Measurements from ENCODE around the gene HSD17B11. TPM values are rescaled to one million over a fixed set of nuclear protein-coding genes. Genes with fewer than 3 reads are reported as not detected.
"Not testable (repeated sequence)": the region's sequence is repeated elsewhere in the genome, so short reads cannot be mapped to it uniquely, and the experiment has no call there.

Gene HSD17B11
- polyA plus RNA-seq (2013, experiment 1 of 2; ENCODE audit: insufficient read length): 20.0 TPM
- polyA plus RNA-seq (2013, experiment 2 of 2; ENCODE audit: insufficient read length): 18.6 TPM

DNA sequence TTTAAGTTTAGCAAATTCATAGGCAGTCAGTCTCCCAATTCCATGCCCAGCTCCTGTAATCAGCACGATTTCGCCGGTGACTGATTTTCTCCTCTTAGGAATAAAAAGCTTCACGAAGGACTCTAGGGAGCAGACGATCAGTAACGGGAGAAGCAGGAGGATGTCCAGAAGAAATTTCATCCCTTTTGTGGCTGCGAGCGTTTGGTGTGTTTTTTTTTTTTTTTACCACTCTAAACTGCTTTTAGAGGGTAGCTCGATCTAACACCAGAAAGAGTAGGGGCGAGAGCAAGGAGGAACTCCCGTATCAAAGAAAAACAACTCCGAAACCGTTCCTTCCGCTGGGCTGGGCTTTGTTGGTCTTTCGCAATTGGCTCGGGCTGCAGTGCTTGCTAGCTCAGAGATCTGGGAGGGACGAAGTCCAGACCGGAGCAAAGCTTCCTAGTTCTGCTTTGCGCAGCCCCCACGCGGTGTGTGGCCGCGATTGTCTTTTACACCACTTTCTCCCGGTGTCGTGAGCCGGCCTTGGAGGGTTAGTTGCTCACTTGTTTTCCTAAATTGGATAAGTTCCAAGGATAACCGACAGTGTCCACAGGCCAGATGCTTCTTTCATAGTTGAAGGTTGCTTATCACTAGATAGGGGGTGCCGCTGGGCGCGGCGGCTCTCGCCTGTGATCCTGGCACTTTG is at the start of gene HSD17B11:
HSD17B11 (minus strand) TSS at position 298 of the 685 bp plus-strand sequence; CDS start at position 180, 118 bp downstream.
- DNase-seq: peak; percentile 94

- no peak for DNase-seq
Observed at GRCh38 chr4:87433342-87433741, 42.4 kb upstream of the HSD17B11 start.

DNA sequence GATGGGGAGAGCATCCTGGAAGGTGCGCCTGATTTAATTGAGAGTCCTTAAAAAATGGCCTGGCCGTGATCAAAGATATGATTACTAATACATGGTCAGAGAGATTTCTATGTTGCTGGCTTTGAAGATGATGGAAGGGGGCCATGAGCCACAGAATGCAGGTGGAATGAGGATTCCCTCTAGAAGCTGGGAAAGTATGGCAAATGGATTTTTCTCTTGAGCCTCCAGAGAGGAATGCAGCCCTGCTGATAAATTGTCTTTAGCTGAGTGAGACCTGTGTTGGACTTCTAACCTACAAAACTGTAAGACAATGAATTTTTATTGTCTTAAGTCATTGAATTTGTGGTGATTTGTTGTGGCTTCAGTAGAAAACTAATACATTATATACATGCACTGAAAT is 39.0 kb upstream of the HSD17B11 start:
- no peak for DNase-seq

- no peak for DNase-seq
Observed at GRCh38 chr4:87428979-87429378, 38.0 kb upstream of the HSD17B11 start.

GRCh38 chr4:87427518-87427868 is 36.5 kb upstream of the HSD17B11 start:
- DNase-seq: no peak

- no peak for DNase-seq
Observed at GRCh38 chr4:87426865-87427517, 36.0 kb upstream of the HSD17B11 start.

GRCh38 chr4:87425711-87426110 is 34.7 kb upstream of the HSD17B11 start:
- no peak for DNase-seq

DNA sequence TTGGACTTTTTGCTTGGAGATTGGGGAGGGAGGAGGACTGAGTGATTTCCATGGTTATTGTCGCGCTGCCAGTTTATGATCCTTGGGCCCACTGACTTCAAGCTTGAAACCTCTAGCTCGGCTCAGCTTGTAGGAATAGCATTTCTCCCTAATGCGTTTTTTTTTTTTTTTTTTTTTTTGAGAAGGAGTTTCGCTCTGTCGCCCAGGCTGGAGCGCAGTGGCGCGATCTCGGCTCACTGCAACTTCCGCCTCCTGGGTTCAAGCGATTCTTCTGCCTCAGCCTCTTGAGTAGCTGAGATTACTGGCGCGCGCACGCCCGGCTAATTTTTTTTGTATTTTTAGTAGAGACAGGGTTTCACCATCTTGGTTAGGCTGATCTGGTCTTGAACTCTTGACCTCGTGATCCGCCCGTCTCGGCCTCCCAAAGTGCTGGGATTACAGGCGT is 33.1 kb upstream of the HSD17B11 start:
- DNase-seq: not testable (repeated sequence)

DNA sequence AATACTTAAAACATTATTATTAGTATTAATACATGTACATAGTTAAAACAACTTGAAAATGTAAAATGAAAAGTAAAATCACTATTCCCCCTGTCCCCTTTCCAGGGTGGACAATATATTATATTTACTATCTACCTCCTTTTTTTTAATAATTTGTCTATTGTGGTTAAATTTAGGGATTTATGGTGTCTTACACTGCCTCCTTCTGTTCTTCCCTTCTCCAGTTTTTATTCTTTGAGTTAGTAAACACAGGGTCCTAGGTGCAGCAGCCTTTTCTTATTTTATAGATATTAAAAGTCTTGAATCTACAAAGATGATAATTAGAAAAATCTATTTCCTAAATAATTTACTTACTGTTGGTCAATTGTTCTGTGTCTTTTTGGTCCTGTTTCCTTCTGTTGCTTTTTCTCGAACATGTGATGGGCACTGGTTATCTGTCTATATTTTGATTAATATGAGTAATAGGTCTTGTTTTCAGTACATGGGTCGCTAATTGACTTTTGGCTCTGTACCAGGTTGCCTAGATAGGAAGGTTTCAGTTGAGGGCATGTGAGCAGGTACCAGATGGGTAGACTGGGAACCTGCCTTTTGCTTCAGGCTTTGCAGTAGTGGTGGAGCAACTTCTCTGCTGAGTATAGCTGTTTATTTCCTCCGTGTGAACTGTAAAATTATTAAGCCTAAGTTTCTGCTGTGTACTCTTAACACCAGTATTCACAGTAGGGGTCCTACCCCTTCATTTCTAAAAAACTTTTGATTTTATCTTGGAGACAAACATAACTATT is 32.5 kb upstream of the HSD17B11 start:
- DNase-seq: no peak

GRCh38 chr4:87422104-87423052 is 31.4 kb upstream of the HSD17B11 start, which contains the start of gene NUDT9:
TSS of gene NUDT9 (plus strand) at chr4:87422573. CDS start at chr4:87422906, 333 bp downstream.
- peak; percentile 96 for DNase-seq

DNA sequence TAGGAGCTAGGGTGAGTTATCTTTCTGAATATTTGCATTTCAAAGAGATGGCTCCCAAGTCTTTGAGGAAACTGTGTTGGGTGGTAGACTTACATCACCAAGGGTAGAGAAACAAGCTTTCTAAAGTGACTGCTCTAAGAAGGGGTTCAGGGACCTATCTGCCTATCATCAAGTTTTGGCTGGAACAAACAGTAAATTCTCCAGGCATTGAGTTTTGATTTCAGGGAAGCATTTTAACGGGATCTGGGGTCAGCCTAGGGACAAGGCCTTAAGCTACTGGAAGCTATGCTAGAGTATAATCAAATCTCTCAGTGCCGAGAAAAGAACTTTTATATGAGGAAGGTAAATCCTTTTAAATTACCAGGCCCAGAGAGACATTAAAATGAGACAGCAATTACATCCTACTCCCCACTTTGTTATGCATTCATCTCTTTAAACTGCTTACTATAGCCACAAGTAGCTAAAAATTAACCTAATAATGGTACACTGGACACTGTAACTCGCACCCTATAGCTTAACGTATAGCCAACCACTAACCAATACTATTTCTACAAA is 29.4 kb upstream of the HSD17B11 start:
- DNase-seq: no peak

- no peak for DNase-seq
Observed at GRCh38 chr4:87419578-87420249, 28.7 kb upstream of the HSD17B11 start.

DNA sequence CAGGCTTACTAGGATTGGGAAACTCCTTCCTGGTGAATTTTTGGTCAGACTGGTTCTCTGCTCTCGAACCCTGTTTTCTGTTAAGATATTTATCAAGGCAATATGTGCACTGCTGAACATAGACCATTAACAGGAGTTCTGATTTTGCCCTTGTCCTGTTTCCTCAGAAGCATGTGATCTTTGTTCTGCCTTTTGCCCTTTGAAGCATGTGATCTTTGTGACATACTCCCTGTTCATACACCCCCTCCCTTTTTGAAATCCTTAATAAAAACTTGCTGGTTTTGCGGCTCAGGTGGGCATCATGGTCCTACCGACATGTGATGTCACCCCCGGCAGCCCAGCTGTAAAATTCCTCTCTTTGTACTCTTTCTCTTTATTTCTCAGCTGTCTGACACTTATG is 27.4 kb upstream of the HSD17B11 start:
- not testable (repeated sequence) for DNase-seq

GRCh38 chr4:87416965-87417364 is 26.0 kb upstream of the HSD17B11 start:
- no peak for DNase-seq

- no peak for DNase-seq
Observed at GRCh38 chr4:87414816-87415215, 23.8 kb upstream of the HSD17B11 start.

DNA sequence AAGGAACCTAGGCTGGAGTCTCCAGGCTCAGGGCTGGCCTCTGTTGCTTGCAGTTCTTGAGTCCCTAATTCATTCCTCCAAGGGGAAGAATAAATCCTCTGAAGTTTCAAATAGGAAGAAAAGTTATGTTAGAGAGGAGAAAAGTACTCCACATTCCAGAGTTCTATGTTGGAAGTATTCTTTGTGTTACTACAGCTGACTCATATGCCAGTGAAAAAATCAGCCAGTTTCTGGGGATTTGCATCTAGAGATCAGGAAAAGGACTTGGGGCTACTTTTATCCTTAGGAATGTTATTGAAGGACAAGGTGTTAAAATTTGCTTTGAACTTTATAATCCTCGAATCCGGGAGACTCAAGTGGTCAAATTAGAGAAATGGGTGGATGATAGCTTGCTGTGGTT is 19.7 kb upstream of the HSD17B11 start:
- no peak for DNase-seq

DNA sequence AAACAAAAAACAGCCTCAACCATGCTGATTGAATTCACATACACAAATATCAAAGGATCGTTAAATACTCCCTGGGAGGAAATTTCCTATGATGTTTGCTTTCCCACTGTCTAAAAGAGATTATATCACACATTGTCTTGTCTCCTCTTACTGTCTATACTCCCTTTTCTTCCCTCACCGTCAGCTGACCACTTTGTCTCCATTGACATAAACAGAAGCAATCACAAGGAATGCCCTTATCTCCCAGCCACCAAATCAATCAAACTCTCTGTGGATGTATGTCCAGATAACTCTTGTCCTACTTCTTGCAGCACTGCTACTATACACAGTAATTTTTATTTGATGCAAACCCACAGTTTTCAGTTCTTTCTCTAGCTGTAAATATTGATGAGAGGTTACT is 19.2 kb upstream of the HSD17B11 start:
- no peak for DNase-seq

DNA sequence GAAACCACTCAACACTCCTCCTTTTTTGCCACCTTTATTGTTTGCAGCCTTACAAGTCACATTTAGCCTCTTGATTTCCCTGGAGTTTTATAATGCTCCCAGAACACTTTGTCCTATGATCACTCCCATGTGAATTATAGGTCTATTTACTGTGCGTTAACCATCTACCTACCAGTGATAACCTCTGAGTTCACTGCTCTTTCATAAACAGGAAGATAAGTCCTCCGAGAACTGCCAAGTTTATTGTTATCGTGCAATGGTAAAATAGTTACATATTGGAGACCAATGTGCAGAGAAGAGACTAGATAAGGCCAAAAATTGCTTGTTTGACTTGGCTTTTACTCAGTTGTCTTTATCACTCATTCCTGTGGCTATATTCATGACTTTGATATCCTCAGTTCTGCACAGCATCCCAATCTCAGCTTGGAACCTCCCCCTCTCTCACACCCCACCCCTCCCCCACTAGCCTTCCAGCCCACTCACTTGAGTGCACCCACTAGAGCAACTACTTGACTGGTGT is 18.5 kb upstream of the HSD17B11 start:
- no peak for DNase-seq

DNA sequence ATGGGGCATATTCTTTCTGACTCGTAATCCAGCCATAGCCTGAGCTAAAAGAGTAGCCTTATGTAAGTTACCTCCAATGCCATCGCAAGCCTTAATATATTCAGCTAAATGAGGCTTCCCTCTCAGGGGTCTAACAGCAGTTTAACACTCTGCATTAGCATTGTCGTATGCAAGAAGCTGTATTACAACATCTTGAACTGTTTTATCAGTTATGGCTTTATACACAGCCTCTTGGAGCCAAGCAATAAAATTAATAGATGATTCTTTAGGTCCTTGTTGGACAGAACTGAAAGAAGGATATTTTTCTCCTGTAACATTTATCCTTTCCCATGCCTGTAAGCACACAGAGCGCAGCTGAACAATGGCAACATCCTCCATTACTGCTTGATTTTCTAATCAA is 15.9 kb upstream of the HSD17B11 start:
- not testable (repeated sequence) for DNase-seq

DNA sequence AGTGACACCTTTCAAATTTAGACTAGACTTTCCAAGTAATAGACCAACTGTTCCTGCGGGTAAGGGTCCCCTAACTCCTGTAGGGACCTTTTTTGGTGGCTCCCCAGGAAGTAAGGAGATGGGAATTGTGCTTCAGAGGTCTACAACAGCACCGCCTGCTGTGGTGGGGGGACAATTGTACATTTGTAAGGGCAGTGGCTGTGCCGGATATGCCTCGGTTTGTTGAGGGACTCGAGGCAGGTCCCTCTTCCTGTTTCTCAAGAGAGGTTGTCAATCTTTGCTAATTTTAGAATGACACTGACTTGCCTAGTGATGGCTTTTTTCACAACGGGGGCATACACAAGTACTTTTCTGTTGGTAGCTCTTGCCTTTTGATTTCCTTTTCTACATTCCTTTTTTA is 15.5 kb upstream of the HSD17B11 start:
- DNase-seq: no peak
